Hematopoietic multipotent progenitor cell treated with erythropoietin and hydrocortisone succinate and interleukin-3 and kit ligand, for 8 days (in vitro differentiated cells): ENCODE data around the gene SCGB1C1.

Experiments used
- DNase-seq: peaks from one replicate; pipeline ENCODE4 v3.0.0-alpha.2; 2015

The SCGB1C1 gene

DNA sequence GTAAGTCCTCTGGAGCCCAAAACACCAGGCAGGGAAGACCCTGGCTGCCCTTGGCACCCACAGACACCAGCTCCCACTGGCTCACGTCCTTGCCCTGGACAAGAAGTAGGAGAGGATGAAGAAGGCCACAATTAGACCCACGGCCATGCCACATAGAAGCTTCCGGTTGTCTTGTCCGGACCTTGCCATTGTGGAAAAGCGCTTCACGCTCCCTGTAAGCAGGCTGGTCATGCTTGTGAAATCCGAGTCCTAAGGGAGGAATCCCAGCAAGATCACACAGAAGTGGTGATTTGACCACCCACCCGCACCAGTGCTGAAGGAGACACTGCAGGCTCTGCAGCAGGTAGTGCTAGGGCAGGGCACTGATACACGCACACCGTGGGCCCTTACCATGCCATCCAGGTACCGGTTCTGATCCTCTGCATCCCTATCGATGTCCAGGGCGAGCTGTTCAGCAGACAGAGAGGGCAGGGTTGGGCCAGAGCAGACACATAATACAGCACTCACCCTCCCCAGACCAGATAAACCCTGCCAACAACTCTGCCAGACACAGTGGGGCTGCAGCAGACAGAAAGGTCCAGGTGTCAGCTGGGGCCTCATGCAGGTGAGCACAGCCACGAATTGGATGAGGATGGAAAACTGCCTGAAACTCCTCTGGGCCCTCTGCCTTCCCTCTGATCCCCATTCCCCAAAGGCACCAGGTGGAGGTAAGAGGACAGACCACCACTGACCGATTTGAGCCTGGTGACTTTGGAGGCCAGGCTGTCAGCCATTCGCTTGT is 12.5 kb downstream of the SCGB1C1 start:
- DNase-seq: no peak

DNA sequence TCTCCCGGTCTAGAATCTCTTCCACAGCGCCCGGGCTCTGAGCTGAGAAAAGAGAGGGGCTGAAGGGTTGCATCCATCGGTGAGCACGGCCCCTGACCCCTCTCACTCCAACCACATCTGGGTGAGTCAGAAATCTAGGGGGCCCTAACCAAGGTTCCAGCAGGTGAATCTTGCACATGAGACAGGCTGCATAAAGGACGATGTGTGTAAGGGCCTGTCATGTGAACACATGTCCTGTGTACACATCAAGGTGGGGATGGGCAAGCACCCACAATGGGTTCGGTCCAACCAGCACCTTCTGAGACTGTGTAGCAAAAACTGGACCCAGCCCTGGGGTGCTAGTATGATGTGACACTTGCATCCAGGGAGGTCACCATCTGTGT is 13.1 kb downstream of the SCGB1C1 start:
- no peak for DNase-seq

DNA sequence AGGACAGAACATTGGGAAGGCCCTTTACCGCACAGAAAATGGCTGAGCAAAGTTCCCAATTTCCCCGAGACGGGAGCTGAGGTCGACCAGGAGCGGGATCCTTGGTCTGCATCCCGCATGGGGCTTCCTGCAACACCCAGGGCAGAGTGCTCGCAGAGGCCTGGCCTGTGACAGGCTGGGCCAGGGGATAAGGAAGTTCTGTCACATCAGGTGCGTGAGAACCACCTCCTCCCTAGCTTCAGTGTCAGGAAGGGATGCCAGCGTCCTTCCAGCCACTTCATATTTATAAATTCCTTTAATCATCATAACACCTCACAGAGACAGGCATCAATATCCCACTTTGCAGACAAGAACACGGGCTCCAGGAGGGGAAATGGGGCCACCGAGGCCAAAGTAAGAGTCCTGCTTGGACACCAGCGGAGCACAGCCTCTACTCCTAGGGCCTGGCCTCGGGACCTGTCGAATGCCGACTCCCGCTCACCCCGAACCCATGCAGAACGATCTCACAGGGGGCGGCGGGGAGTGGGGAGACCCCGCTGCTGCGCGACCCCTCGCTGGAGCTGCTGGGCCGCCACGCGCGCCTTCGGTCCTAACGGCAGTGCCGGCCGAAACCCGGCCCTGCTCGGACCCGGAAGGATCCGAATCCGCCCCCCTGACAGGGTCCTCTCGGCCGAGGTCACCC is 13.8 kb downstream of the SCGB1C1 start:
- DNase-seq: peak; percentile 48

DNA sequence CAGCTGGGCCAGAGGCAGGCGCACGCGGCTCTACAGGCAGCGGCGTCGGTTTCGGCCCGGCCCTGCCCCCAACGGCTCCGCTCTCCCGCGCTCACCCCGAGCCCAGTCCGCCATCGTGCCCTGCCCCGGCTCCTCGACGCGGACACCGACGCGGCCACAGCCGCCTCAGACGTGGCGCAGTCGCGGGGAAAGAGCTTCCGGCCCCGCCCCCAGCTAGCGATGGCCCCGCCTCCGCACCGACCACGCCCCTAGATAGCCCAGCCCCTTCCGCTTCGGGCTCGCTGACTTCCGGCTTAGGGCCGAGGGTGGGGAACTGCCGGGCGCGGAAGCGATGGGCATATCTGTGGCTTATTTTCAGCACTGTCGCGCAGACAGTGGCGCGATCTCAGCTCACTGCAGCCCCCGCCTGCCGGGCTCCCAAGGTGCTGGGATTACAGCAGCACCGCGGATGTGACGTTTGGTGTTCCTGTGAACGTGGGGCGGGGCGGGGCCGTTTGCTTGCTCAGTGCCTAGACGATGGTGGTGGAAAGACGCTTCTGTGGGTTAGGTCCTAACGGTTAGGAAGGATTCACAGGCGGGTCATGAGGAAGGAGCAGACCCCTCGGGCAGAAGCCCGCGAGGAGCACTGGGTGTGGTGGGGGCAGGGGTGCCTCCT is 14.5 kb downstream of the SCGB1C1 start, which contains the start of the genes BET1L and RIC8A:
Gene BET1L, minus strand, starts transcription at position 192 of the 655 bp plus-strand sequence. Its CDS starts 78 bp downstream, at position 114.
Gene RIC8A, plus strand, starts transcription at position 501 of the 655 bp plus-strand sequence. CDS start 1,147 bp downstream, outside the sequence.
- DNase-seq: peak; percentile 99

DNA sequence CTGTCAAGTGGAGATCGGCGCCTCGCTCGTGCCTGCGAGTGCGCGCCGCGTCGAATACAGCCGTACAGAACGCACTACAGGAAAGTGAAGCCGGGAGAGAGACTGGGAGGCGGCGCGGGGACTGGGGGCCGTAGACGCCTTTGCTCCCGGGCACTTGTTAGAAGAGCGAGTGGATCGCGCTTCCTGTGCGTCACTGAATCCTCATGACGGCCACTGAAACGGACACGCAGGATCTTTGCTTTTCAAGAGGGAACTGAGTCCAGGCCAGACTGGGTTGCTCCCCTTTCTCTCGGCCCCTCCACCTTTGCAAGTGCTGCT is 14.9 kb downstream of the SCGB1C1 start:
- DNase-seq: no peak

DNA sequence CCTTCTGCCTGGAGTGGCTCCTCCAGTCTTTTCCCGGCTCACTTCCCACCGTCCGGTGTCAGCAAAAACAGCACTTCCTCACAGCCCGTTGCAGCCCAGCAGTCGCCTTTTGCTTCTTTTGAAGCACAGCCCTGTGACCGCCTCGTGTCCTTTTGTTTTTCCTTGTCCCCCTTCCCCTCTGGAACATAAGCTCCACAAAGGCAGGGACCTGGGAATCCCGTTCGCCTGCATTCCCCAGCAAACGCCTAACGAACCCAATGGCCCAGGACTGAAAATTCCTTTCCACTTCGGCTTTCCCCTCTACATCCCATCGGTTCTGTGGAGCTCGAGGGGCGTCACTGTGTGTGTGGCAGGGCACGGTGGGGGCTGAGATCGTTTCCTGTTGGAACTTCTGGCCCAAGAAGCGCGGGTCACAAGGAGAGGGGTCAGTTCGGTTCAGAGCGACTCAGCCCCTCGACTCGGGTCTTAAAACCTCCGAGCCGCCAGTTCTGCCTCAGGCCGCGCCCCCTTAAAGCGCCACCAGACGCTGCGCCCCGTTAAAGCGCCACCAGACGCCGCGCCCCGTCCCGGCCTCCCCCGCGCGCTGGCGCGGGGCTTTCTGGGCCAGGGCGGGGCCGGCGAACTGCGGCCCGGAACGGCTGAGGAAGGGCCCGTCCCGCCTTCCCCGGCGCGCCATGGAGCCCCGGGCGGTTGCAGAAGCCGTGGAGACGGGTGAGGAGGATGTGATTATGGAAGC is 15.5 kb downstream of the SCGB1C1 start:
- DNase-seq: peak; percentile 82

DNA sequence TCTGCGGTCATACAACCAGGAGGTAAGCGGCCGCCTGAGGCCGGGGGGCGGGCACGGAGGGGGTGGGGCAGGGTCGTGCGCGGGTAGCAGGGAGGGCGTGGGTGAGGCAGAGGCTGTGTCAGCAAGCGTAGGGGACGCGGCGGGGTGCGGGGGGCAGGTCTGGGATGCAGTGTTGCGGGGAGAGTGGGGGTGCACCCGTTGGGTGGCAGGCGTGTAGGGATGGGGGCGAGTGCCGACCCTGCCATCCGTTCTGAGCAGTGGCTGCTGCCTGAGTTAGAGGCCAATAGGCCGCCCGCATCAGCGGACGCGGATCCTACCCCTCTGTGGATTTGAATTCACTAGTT is 16.0 kb downstream of the SCGB1C1 start:
- DNase-seq: no peak

DNA sequence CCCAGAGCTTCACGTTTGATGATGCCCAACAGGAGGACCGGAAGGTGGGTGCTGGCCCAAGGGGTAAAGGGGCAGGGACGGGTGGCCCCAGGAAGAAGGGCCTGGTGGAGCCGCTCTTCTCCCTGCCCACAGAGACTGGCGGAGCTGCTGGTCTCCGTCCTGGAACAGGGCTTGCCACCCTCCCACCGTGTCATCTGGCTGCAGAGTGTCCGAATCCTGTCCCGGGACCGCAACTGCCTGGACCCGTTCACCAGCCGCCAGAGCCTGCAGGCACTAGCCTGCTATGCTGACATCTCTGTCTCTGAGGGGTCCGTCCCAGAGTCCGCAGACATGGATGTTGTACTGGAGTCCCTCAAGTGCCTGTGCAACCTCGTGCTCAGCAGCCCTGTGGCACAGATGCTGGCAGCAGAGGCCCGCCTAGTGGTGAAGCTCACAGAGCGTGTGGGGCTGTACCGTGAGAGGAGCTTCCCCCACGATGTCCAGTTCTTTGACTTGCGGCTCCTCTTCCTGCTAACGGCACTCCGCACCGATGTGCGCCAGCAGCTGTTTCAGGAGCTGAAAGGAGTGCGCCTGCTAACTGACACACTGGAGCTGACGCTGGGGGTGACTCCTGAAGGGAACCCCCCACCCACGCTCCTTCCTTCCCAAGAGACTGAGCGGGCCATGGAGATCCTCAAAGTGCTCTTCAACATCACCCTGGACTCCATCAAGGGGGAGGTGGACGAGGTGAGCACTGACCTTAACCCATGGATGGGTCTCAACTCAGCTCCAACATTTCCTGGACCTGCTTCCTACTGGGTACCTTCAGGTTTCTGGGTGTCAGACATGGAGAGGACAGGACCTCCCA is 16.6 kb downstream of the SCGB1C1 start:
- no peak for DNase-seq

DNA sequence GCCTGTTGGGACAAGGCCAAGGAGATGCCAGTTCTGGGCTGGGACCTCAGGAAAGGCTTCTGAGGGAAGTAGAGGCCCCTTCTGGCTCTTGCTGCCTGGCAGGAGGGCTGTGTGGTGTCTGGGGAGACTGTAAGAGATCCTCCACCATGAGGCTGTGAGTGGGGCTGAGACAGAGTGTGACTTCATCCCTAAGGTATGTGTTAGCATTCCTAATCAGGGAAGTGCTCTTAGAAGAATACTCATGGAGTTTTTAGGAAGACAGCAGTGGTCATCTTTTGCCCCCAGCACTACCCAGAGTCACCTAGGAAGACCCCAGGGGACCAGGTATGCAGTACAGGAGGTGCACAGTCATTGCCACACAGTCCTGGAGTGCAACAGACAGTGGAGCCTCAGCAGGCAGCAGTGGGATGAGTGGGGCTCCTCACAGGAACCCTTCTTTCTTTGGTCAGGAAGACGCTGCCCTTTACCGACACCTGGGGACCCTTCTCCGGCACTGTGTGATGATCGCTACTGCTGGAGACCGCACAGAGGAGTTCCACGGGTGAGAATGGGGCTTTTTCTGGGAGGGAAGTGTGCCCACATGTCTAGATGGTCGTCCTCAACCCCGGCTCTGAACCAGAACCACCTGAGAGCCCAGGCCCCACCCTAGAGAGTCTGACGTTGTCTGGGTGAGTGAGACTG is 17.4 kb downstream of the SCGB1C1 start:
- no peak for DNase-seq

DNA sequence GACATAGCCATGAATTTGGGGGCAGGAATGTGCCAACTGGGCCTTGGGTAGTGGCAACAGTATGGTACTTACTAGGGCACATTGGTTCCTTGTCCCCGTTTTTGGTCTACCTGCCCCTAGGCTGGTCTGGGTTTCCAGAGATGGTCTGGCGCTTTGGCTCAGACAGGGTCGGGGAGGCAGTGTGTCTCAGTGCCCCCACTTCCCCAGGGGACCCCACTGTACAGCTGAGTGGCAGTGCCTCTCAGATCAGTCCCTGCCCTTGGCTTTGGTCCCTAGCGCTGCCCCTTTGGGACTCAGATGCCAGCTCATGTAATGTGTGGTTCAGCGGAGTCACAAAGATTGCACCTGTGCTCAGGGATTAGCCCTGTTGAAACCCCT is 17.9 kb downstream of the SCGB1C1 start:
- no peak for DNase-seq

DNA sequence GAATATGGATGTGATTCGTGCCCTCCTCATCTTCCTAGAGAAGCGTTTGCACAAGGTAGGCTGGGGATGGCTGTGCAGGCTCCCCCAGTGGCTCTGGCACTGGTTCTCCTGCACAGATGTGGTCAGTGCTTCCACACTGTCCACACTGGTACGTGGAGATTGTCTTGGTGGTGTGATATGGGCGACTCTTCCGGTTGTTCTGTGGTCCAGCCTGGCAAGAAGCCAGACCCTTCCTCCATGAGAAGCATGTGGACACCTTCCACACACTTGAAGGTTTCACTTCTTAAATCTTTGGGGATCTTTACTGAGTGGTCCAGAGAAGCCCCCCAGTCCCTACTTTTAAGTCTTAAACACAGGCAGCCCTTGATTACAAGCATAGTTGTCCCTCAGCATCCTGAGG is 18.4 kb downstream of the SCGB1C1 start:
- no peak for DNase-seq

DNA sequence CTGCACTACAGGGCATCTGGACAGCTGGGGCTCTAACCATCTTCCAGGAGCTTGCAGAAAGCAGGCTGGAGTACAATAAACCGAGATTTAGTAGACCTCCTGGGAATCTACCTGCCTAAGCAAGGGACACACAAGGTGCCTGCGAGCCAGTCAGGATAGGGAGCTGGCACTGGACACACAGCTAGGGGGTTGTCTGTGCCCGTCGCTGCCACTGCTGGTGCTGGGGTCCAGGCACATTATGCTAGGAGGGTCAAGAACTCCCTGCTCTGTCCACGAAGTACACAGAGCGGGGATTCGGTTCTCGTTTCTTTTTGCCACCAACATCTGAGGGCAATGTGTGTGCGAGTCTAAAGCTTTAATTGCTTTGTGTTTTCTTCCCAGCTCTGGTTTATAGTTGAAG is 18.9 kb downstream of the SCGB1C1 start:
- DNase-seq: no peak

DNA sequence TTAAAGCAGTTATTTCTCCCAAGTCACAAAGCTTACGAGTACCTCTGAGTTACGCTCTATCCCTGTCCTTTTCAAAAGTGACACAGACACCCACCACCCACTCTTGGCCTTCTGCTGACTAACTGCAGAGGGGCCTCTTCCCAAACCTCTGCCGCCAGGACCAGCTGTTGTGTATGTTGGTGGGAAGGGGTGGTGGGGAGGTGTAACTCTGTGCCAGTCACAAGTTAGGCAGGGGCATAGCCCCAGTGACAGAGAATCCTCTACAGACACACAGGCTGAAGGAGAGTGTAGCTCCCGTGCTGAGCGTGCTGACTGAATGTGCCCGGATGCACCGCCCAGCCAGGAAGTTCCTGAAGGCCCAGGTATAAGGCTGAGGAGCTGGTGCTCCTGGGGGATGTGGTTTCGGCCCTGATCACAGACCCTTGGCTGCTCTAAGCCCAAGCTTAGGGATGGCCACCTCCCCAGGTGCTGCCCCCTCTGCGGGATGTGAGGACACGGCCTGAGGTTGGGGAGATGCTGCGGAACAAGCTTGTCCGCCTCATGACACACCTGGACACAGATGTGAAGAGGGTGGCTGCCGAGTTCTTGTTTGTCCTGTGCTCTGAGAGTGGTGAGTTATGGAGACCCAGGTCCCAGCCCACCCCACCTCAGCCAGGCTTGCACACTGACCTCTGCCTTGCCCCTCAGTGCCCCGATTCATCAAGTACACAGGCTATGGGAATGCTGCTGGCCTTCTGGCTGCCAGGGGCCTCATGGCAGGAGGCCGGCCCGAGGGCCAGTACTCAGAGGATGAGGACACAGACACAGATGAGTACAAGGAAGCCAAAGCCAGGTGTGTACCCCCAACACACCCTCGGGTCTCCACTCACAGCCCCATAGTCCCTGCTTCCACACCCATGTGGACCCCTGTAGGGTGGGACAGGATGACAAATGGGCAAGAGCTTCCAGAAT is 19.5 kb downstream of the SCGB1C1 start:
- DNase-seq: no peak

DNA sequence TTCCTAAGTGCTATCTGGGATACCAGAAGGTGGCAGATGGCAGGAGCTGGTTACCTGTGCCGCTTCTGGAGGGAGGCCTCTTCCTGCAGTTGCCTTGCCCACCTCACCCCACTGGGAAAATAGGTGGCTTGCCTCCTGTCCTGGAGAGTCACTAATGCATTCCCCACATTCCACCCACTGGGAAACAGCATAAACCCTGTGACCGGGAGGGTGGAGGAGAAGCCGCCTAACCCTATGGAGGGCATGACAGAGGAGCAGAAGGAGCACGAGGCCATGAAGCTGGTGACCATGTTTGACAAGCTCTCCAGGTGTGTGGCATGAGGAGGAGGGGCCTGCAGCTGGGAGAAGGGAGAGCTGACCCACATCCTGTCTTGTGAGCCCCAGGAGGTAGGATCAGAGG is 20.2 kb downstream of the SCGB1C1 start:
- no peak for DNase-seq

DNA sequence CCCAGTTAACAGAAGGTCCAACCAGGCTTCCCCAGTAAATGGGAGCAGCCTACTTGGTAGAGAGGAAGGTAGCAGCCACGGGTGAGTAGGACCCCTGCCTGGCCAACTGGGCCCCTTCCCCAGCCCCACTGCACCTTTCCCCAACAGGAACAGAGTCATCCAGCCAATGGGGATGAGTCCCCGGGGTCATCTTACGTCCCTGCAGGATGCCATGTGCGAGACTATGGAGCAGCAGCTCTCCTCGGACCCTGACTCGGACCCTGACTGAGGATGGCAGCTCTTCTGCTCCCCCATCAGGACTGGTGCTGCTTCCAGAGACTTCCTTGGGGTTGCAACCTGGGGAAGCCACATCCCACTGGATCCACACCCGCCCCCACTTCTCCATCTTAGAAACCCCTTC is 21.2 kb downstream of the SCGB1C1 start:
- no peak for DNase-seq

DNA sequence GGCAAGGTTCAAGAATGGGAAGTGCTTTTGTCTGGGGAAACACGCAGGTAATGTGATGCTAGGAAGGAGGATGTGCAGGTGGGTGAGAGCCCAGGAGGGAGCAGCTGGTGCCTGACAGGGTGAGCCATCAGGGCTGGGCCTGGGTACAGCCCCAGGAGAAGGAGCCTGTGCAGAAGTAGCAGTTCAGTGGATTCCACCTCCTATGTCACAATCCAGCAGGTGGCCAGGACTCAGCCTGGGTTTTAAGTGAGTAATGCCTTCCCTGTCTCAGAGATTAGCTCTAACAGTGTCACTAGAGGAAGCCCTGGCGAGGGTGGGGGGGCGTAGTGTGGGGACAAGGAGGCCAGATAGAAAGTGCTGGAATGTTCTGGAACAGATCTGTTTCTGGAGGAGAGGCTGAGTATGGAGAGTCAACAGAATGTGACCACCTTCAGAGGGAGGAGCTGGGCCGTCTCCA is 22.7 kb downstream of the SCGB1C1 start:
- no peak for DNase-seq

DNA sequence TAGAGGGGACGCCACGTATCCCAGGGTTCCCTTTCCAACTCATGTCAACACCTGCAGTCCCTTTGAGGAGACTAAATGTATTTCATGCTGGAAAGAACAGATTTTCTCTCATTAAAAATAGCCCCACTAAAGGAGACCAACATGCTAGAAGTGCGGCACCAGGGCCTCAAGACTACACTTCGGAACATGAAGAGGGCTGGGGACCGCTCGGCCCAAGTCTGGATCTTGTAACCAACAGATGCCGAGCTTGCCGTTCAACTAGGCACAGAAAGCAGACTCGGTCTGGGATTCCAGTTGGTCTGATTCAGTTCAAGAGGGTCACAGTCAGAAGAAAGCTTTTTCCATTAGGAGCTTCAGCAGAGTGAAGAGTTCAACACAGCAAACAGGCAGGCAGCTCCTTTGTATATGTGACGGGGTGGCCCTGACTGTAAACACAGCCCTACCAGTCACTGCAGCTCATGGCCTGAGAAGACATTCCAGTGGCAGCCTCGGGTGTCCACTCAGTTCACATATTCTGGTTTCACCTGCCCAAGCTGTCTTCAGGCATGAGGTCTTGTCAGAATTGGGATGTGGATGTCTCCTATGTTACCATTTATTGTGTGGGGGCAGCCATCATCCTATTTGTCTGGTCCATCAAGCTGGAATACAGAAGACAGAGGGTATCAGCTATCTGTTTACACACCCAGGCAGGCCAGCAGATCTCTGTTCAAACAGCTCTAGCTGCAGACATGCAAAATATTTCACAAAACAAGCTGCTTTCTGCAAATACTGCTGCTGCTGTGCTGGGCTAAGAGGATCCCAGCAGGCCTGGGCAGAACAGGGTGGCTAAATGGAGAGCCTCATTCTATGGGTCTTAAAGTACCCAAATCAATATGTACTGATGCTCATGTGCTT is 23.4 kb downstream of the SCGB1C1 start:
- DNase-seq: no peak

DNA sequence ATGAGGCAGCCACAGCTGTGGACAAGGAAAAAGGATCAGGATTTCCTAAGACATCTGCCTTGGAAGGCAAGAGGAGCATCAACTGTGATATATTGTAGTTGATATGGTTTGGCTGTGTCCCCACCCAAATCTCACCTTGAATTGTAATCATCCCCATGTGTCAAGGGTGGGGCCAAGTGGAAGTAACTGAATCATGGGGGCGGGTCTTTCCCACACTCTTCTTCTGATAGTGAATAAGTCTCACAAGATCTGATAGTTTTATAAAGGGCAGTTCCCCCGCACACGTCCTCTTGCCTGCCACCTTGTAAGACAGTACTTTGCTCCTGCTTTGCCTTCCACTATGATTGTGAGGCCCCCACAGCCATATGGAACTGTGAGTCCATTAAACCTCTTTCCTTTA is 24.8 kb downstream of the SCGB1C1 start:
- DNase-seq: peak; percentile 28

DNA sequence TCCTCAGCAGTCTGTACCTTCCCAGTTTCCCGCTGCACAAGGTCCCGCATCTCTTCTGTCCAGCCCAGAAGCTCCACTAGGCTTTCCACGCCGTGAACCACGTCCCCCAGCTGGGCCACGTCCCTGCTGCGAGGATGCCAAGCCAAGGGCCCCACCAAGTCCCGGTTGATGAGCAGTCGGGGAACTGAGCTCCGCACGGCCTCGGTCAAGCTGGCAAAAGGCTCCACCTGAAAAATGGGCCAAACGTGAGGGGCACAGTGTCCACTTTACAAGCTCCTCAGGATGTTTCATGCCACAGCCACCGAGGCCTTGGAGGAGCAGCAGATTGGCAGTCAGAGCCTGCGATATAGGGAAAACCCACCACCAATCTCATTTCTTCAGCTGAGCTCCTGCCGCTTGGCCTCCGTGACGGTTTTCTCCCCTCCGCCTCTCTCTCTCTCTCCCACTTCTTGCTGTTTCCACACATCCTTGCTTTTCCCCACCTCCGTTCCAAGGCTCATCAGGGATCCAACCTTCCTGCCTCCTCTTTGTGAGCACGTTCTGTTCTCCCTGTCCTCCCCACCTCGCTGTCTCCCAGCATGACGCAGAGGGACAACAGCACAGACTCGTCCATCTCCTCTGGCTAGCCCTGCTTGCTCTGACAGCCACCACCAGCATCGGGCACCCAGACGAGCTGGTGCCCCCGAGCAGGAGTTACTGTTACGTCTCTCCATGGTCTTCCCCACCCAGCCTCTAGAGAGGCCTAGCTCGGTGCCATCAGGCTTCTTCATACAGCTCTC is 26.1 kb downstream of the SCGB1C1 start:
- no peak for DNase-seq
